HG03064 (cell line): Measurements from ENCODE around the gene FCHSD2.
"Not testable (repeated sequence)": the region's sequence is repeated elsewhere in the genome, so short reads cannot be mapped to it uniquely, and the experiment has no call there.

Experiments used
- ATAC-seq: cut with Tn5 transposase; IDR thresholded peaks from one replicate; pipeline ENCODE4 v1.9.1; 2021; ENCODE audit warnings: low read depth; ENCODE audit not compliant: unreplicated experiment

FCHSD2 gene

DNA sequence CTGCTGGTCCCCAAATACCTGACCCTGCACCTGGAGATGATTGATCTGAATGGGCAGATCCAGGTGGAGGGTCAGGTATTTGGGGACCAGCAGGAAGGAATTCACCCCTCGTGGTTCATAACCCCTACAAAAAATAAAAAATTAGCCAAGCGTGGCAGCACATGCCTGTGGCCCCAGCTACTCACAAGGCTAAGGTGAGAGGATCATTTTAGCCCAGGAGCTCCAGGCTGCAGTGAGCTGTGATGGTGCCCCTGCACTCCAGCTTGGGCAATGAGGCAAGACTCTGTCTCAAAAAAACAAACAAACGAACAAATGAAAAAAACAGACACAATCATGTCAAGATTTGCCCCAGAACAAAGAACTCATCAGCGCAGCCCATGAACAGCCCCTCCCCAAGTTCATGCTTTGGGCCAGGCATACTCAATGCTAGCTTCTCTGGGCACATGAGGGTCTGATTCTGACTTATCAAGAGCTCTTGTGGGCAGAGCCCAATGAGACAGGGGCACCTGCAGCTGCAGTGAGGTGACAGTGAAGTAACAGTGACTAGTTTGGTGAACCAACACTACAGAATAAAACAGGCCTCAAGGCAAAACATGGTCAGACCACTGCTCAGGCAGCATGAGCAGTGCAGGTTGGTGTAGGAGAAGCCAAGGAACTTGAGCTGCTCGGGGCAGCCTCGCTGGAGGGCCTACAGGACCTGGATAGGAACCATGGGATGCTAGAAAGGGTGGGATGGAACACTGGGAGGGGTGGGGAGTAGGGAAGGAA, 10.2 kb upstream of the FCHSD2 start:
- no peak for ATAC-seq

DNA sequence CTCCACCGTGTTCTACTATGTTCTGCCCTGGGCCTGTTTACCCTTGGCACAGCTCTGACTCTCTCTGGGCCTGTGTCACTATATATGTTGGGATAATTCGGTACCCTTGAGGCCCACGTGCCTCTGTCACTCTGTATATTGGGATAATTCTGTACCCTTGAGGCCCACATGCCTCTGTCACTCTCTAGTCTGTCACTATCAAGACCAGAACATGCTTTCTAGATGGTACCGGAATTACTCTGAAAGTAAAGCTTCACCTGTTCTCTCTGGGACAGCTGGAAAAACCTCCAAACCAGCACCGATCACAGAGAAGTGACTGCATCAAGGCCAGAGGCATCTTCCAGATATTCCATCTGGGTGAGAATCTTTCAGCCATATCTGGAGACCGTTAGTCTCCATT, 9.3 kb upstream of the FCHSD2 start:
- no peak for ATAC-seq

DNA sequence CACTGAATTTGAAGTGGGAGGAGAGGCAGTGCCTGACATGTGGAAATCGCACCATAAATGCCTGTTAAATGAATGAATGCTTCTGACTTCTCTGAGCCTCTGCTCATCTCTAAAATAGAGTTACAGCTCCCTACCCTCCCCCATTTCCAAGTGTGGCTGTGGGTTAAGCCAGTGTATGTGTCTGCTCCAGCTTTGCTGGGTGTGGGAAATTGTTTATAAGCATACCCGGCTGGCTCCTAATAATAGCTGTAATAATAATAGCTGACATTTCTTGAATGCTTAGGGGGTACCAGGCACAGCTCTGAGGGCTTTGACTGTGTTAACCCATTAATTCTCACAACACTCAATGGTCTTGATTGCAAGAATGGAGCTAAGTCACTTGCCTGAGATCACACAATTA, 7.0 kb upstream of the FCHSD2 start:
- no peak for ATAC-seq

DNA sequence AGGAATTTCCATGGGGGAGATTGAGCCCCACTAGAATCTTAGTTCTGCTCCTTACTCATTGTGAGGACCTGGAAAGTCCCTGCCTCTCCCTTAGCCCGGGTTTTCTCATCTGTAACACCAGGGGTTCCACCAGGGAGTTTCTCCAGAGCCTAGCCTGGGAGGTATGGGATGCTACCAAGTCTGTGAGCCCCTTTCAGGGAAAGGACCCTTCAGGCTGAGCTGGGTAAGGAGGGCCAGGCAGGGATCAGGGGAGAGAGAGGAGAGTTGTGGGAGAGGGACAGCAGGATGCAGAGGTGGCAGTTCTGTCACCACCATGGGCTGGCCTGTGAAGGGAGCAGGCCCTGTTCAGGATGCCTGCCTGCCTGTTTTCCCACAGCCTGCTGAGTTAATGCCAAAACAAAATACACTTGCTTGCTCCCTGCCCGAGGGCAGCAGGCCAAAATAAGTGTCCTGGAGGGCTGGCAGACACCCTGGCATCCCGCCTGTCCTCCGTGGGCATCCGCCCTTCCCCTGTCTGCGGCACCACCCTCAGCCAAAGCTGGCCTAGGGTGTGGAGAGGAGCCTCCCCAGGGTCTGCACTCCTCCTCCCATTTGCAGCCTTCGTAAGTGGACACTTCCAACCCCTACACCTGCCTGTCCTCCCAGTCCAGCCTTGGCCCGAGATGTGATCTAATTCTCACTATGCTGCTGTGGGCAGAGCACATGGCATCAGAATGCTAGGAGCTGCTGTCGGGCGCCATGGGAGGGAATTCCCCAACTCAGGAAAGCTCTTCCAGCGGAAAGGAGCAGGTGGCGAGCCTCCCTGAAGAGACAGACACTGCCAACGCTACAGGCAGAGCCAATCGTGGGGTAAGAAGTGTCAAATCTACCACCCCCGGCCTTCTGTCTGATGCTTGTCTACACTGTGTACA, 5.9 kb upstream of the FCHSD2 start:
- no peak for ATAC-seq

DNA sequence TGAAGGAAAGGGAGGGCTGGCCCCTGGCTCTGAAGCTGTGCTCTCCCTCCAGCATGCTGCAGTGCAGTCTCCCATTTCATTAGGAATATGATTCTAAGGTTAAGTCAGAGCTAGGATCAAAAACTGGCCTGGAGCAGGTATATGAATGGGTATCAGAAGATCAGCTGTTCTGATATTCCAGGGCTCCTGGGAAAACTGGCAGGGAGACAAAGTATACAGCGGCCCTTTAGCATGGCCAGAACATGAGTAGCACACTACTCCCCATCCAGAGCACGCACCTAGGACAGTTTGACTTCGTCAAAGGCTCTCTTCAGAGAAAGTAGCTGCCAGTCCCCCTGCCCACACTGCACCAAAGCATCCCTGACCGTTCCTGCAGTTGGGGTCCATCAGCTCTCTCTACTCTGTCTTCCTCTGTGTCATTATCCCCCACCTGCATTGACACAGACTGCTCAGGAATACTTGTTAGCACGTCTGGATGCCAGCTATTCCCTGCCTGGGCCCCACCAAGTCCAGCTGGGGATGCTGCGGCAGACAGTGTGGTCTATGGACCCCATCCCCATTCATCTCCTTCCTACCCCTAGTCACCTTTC, 4.0 kb upstream of the FCHSD2 start:
- no peak for ATAC-seq

DNA sequence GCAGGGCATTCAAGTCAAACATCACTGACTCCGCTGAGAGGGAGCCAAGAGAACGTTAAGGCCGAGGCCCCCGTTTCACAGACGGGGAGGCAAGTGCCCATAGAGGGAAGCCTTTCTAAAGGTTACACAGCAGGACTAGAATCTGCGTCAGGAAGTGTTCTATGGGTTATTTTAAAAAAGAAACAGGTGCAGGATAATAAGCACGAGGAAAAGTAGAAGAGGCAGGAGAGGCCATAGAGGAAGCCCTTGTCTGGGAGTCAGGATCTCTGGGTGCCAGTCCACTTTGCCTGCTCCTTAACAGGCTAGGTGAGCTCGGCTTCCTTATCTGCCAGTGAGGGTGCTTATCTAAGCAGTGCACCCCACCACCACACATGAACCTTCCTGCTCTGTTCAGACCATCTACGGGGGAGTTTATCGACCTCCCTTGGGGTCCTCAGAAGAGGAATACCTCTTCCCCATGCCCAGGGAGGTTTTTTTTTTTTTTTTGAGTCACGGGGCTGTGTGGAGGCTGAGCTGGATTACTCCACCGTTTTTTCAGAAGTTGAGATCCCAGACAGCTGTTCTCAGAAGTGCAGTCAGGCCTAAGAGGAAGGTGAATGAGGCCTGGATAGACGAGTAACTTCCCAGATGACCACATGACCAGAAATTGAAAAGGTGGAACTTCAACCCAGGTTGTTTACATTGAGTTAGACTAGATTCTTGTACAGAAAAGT, 1.2 kb upstream of the FCHSD2 start:
- ATAC-seq: no peak

DNA sequence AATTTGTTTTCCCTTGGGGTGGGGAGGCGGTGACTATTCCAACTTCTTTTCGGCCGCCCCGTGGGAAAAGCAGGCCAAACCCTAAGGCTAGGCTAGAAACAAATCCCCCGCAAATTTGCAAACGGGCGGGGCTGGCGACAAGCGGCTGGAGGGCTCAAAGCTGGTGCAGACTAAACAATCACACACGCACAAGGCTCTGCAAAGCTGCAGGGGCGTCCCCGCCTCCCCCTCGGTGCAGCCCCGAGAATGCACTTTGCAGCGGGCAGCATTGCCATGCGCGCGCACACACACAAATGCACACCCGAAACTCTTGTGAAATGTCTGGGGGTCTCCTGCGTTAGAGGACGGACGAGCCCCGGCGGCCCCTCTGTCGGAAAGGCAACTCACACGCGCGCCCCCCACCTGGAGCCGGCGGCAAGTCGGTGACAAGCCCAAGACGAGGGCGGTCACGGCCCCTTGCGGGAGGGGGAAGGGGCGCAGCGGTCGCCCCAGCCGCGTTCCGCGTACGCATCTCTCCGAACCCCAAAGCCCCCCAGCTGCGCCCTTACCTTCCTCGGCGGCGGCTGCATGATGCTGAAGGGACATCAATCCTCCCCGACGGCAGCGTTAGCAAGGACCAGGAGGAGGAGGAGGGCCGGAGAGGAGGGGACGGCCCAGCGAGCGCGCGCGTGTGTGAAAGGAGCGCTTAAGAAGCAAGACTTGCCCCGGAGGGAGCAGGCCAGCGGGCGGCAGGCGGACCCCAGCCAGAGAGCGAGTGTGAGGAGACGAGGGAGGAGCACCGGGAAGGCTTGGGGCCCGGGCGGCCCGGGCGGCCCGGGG, 600 bp downstream of the FCHSD2 start:
- peak; percentile 11 for ATAC-seq

DNA sequence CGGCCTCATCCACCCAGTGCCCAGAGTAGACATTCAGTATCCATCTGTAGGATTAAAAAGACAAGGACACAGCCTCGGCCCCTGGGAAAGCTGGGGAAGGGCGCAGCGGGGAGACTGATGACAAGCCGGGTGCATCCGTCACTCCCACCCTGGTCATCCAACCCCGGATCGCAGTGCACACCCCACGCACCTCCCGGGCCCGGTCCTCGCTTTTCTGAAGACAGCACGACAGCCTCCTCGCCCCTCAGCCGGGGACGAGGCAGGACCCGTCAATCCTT, 1.1 kb downstream of the FCHSD2 start:
- no peak for ATAC-seq

DNA sequence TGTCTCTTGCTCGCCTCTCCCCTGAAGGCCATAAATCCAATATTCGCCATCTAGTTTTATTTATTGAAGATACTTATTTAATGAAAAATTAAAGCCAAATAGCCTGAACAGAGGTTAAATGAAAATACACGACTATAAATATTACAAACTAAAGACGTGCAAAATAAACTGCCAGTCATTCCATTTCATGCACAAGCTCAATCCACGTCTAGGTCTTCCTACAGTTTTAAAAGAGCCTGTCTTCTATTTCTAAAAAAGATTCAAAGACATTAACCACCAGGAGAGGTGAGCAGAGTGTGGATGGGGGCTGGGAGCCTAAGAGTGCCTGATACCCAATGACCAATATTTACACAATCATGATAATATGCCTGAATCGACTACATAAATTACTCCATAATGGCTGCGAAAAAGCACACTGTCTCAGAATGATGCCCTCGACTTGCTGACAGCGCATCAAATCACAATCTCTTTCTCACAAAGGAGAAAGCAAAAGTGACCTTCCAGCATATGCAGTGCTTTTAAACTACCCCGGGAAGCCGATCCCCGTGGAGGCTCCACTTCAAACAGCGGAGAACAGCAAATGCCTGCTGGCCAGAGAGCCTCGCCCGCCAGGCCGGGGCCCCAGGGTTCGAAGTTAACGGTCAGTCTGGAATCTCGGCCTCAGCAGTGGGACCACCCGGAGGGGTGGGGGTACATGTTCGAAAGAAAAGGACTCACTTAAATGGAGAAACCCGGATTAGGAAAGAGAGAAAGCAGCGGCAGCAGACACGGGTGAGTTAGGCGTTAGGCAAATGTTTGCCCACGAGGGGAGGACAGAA, 1.7 kb downstream of the FCHSD2 start:
- ATAC-seq: no peak

DNA sequence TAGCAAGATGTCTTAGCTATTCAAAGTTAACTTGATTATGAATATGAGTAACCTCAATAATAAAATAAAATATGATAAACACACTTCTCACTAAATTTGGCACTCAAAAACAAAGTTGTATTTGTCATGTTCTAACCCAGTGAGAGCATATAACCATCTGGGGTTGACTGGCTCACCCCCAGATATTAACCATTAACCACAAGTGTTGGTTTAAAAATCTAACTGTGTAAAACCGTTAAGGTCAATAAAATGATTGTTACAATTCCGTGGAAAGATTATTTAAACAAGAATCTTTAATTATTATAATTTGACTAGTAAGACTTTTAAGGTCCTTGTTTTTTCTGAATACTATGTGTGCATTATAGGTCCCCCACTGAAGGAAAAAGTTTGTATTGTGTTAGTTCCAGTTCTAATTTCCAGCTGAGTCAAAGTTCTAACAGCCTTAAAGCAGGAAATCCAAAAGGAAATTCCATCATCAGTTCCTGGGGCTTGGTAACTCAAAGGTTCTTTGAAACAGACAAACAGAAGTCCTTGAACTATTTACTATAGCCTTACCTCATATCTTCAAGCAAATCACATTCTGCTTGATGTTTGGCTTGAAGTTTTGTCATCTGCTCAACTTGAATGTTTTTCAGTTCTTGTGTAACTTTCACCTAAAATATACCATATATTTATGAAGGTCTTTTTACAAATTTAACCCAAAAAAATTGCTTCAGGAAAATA, 2.5 kb downstream of the FCHSD2 start:
- no peak for ATAC-seq

DNA sequence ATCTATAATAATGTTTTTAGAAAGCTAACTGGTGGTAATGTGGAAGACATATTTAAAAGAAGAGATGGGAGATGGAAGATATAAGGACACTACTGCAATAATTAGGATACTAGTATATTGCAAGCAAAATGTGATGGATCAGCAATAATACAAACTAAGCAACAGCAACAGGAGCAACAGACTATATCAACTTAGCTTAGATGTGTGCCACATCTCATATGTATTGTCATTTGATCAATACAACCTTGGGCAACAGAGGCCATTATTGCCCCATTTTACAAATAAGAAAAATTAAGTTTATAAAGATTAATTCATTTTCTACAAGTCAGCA, 4.2 kb downstream of the FCHSD2 start:
- no peak for ATAC-seq

DNA sequence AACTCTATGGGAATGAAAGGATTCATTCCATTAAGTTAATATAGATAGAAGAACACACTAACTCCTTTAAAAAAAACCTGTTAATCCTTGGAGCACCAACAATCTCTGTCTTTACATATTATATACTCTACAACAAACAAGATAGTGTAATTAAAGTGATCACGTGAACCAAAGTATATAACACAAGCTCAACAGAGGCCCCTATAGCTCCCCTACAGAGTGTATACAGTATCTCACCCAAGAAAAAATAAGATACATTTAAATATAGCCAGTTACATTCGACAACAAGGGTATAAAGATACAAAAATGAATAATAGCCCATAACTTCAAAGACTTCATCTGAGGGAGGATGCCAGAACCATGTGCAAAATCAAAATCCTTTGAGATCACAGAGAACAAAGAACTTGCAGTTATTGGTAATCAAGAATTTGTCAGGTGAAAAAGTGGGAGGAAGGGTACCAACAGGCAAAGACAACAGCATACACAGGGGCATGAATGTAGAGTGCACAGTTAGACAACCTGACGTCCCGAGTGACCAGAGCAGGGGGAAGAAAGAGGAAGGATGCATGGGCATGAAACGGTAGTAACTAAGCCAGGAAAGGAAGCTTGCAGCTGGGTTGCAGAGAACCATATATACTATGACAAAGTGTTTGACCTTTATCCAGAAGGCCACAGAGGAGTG, 4.7 kb downstream of the FCHSD2 start:
- ATAC-seq: no peak

DNA sequence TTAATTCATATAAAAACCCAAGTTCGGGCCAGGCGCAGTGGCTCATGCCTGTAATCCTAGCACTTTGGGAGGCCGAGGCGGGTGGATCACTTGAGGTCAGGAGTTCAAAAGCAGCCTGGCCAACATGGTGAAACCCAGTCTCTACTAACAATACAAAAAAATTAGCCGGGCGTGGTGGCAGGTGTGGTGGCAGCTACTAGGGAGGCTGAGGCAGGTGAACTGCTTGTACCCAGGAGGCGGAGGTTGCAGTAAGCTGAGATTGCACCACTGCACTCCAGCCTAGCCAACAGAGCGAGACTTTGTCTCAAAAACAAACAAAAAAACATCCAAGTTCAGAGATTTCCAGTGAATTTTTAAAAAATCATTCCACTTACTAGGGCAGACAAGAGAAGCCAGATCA, 5.4 kb downstream of the FCHSD2 start:
- ATAC-seq: not testable (repeated sequence)

DNA sequence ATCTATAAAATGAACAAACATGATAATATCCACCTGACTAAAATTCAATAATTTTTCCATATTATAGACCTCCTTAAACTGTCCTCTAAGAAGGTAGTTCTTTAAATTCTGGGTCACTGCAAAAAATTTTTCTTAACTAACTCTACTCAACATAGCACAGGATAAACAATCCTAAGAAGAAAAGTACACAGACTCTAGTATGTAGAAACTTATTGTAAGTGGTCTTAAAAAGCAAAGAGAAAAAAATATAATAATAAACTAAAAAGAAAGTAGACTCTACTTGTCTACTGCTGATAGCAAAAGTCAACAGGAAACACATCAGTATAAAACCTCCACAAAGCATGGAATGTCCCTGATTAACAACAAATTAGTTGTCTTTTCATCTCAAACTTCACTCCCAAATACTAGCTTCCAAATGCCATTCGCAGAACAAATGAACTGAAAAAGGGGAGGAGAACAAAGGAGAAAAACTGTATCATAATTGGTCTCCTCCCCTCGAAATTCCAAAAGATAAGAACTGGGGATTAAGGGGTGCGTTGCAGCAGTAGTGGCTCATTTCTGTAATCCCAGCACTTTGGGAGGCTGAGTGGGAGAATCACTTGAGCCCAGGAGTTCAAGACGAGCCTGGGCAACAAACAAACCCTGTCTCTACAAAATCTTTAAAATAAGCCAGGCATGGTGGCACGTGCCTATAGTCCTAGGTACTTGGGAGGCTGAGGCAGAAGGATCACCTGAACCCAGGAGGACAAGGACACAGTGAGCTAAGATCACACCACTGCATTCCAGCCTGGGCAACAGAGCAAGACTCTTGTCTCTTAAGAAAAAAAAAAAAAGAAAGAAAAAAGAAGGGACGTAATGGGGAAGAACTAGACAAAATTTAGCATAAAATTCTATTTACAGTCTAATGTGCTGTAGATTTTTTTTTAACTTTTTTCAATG, 6.5 kb downstream of the FCHSD2 start:
- no peak for ATAC-seq

DNA sequence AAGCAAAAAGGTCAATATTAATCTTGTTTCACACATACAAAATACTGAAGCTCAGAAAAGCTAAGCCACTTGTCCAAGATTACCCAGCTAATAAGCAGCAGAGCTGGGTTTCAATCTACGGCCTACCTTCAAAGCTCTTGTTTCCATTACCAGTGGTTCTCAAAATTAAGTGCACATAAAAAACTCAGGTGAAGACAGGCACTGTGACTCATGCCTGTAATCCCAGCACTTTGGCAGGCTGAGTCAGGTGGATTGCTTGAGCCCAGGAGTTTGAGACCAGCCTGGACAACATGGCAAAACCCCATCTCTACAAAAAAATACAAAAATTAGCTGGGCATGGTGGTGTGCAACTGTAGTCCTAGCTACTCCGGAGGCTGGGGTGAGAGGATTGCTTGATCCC, 9.8 kb downstream of the FCHSD2 start:
- not testable (repeated sequence) for ATAC-seq

DNA sequence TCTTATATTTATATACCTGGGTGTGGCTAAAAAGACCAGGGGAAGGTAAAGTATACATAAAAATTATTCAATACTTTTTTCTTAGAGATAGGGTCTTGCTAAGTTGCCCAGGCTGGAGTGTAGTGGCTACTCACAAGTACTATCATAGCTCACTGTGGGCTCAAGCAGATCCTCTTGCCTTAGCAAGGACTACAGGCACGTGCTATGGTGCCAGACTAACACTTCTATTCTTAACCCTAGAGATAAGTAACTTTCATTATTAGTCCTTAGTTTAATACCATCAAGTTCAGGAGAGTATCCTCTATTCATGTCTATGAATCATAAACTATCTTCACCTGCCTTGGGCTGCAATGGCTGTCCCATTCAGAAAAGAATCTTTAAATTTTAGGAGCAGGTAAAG, 11.9 kb downstream of the FCHSD2 start:
- ATAC-seq: no peak

DNA sequence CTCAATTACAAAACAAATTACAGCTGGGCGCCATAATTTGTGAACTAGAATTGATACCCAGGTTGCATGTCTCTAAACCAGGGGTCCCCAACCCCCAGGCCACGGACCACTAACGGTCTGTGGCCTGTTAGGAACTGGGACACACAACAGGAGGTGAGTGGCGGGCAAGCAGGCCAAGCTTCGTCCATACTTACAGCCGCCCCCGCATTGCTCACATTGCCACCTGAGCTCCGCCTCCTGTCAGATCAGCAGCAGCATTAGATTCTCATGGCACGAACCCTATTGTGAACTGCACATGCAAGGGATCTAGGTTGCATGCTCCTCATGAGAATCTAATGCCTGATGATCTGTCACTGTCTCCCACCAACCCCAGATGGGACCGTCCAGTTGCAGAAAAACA, 12.9 kb downstream of the FCHSD2 start:
- ATAC-seq: no peak
